Parathyroid adenoma (tissue), 2 donors: ENCODE data around the gene B2M.
A peak's percentile ranks its signal among the peaks of the same experiment; 100 is the strongest.

Experiments used
- H2AFZ ChIP-seq: fragments of 300-600 bp; sonication (generic); one replicate; pipeline ENCODE4 v1.7.0; 2017; ENCODE audit warnings: antibody characterized with exemption, mild to moderate bottlenecking
- H3K27ac ChIP-seq: fragments of 300-600 bp; sonication (generic); one replicate; pipeline ENCODE4 v1.7.0; 2017
- H3K27me3 ChIP-seq: fragments of 300-600 bp; sonication (generic); one replicate; pipeline ENCODE4 v1.7.0; 2017; ENCODE audit warnings: low read length; ENCODE audit not compliant: control insufficient read depth, insufficient read depth
- H3K36me3 ChIP-seq: fragments of 300-600 bp; sonication (generic); one replicate; pipeline ENCODE4 v1.7.0; 2017; ENCODE audit warnings: low read length; ENCODE audit not compliant: control insufficient read depth, insufficient read depth
- H3K4me1 ChIP-seq: fragments of 300-600 bp; sonication (generic); one replicate; pipeline ENCODE4 v1.7.0; 2017; ENCODE audit warnings: control low read depth
- H3K4me2 ChIP-seq: fragments of 300-600 bp; sonication (generic); one replicate; pipeline ENCODE4 v1.7.0; 2017; ENCODE audit warnings: low read length
- H3K4me3 ChIP-seq: fragments of 300-600 bp; sonication (generic); one replicate; pipeline ENCODE4 v1.7.0; 2017; ENCODE audit warnings: low read depth, low read length
- H3K79me2 ChIP-seq: fragments of 300-600 bp; sonication (generic); one replicate; pipeline ENCODE4 v1.7.0; 2017; ENCODE audit warnings: control low read depth
- H3K9ac ChIP-seq: fragments of 300-600 bp; sonication (generic); one replicate; pipeline ENCODE4 v1.7.0; 2017; ENCODE audit warnings: mild to moderate bottlenecking
- H3K9me3 ChIP-seq: fragments of 300-600 bp; sonication (generic); one replicate; pipeline ENCODE4 v1.7.0; 2017; ENCODE audit warnings: low read length; ENCODE audit not compliant: control insufficient read depth
- TF ChIP-seq, protein P1 (sequence below): fragments of 300-600 bp; sonication (generic); IDR thresholded peaks from one replicate; pipeline ENCODE4 v1.7.0; 2017; ENCODE audit warnings: antibody characterized with exemption, mild to moderate bottlenecking
- donor health status: primary hyperparathyroidism.

Gene B2M

GRCh38 chr15:44705986-44706385, 5.3 kb upstream of the B2M start:
- no peak overlapping the region for H3K27ac ChIP-seq
- no peaks in the 10 kb centered on the region for H3K27me3 ChIP-seq
- TF ChIP-seq, protein P1, sequence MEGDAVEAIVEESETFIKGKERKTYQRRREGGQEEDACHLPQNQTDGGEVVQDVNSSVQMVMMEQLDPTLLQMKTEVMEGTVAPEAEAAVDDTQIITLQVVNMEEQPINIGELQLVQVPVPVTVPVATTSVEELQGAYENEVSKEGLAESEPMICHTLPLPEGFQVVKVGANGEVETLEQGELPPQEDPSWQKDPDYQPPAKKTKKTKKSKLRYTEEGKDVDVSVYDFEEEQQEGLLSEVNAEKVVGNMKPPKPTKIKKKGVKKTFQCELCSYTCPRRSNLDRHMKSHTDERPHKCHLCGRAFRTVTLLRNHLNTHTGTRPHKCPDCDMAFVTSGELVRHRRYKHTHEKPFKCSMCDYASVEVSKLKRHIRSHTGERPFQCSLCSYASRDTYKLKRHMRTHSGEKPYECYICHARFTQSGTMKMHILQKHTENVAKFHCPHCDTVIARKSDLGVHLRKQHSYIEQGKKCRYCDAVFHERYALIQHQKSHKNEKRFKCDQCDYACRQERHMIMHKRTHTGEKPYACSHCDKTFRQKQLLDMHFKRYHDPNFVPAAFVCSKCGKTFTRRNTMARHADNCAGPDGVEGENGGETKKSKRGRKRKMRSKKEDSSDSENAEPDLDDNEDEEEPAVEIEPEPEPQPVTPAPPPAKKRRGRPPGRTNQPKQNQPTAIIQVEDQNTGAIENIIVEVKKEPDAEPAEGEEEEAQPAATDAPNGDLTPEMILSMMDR, result no peak
- no peaks in the 10 kb centered on the region for H3K9me3 ChIP-seq
- H3K9ac ChIP-seq, result no peak overlapping the region
- H2AFZ ChIP-seq, result no peak overlapping the region
- no peaks in the 10 kb centered on the region for H3K4me1 ChIP-seq
- H3K79me2 ChIP-seq, result no peaks in the 10 kb centered on the region
- no peak overlapping the region for H3K4me2 ChIP-seq
- H3K36me3 ChIP-seq, result no peaks in the 10 kb centered on the region
- H3K4me3 ChIP-seq, result no peak overlapping the region

- Histone ChIP-seq H3K9me3 (no peaks in the 10 kb centered on the region), H3K36me3 (no peaks in the 10 kb centered on the region), H3K9ac (no peak overlapping the region), H3K4me1 (no peaks in the 10 kb centered on the region), H3K27me3 (no peaks in the 10 kb centered on the region), H2AFZ (no peak overlapping the region), H3K79me2 (no peaks in the 10 kb centered on the region), H3K4me3 (no peak overlapping the region), H3K4me2 (no peak overlapping the region), H3K27ac (no peak overlapping the region)
- TF ChIP-seq, protein P1, result no peak
Observed at GRCh38 chr15:44706401-44706800, 4.9 kb upstream of the B2M start.

DNA sequence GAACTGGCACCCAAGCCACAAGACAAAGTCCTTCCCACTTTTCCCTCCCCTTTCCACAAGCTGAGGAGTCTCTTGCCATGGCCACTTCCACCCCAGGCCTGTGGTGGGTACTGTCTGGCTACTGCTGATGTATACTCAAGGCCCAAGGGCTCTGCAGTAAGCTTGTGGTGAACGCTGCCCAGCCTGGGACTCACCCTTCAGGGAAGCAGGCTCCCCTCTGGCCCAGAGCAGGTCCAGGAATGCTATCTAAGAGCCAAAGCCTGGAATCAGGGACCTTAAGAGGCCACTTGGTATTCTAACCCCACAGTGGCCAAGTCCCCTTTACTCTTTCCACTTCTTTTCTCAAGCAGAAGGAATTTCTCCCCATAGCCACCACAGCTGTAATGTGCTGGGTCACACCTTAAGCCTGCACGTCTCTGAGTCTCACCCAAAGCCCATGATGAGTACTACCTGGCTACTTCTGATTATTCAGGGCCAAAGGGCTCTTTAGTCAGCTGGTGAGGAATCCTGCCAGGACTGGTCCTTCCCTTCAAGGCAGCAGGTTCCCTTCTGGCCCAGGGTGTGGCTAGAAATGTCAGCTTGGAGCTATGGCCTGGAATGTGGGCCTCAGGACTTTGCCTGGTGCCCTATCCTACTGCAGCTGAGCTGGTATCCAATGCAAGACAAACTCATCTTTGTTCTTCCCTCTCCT, 4.2 kb upstream of the B2M start:
- H3K4me1 ChIP-seq, result no peaks in the 10 kb centered on the region
- no peaks in the 10 kb centered on the region for H3K79me2 ChIP-seq
- no peak overlapping the region for H3K4me2 ChIP-seq
- H3K27me3 ChIP-seq, result no peaks in the 10 kb centered on the region
- H2AFZ ChIP-seq, result no peak overlapping the region
- H3K9ac ChIP-seq, result no peak overlapping the region
- H3K36me3 ChIP-seq, result no peaks in the 10 kb centered on the region
- no peaks in the 10 kb centered on the region for H3K9me3 ChIP-seq
- H3K4me3 ChIP-seq, result no peak overlapping the region
- H3K27ac ChIP-seq, result no peak overlapping the region
- TF ChIP-seq, protein P1, result no peak

- Histone ChIP-seq H2AFZ (peak overlapping the region; percentile 90), H3K9me3 (no peaks in the 10 kb centered on the region), H3K4me1 (no peaks in the 10 kb centered on the region), H3K79me2 (no peaks in the 10 kb centered on the region), H3K27ac (peak overlapping the region; percentile 93), H3K36me3 (no peaks in the 10 kb centered on the region), H3K9ac (no peak overlapping the region), H3K4me2 (peak overlapping the region; percentile 88), H3K27me3 (no peaks in the 10 kb centered on the region), H3K4me3 (peak overlapping the region; percentile 88)
- TF ChIP-seq, protein P1, result no peak
Observed at GRCh38 chr15:44710236-44711095, 851 bp upstream of the B2M start.
